Medulla oblongata (tissue), 1 donor: ENCODE measurements around the gene GRXCR1.

Source experiments
- DNase-seq: peaks from one replicate; pipeline ENCODE4 v3.0.0-alpha.2; 2015; ENCODE audit errors: extremely low spot score

The GRXCR1 gene

GRCh38 chr4:42927946-42928345 is 35.4 kb downstream of the GRXCR1 start:
- no peak for DNase-seq

- DNase-seq: no peak
Measured at GRCh38 chr4:42928582-42928981, 36.1 kb downstream of the GRXCR1 start.

DNA sequence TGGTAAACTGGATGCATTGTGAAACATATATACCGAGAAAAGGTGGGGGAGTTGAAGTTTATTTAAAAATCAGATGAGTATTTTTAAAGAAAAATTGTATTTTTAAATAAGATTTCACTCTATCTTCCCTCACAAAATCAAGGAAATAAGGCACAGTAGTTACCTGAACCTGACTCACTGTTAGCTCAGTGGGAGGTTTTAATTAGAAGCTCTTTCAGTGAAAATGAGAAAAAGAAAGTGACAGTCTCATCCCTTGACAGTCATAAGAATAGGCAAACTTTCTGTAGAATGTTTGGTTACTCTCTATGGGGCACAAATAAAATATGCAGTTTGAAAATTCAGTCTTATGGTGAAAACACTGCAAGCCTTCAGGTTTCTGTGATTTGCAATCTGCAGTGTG is 49.7 kb downstream of the GRXCR1 start:
- no peak for DNase-seq

DNA sequence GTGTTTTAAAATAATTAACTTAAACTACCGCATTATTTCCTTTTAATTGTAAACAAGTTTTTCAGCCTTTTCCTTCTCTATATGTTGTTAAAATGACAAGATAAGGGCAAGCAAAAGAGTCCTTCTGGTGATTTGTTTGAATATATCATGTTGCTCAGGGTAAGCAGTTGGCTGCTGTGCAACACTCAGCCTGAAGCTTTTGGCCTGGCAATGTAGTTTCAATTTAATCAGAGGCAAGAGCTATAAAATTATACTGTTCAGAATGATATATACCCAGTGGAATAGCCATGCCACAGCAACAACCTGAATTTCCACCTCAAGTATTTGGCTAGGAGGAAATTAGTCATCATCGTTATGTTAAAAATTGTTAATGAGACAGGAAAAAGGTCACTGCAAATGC is 53.4 kb downstream of the GRXCR1 start:
- no peak for DNase-seq

GRCh38 chr4:42953321-42953720 is 60.8 kb downstream of the GRXCR1 start:
- no peak for DNase-seq

- DNase-seq: peak; percentile 5
Measured at GRCh38 chr4:42954963-42955669, 62.6 kb downstream of the GRXCR1 start.

DNA sequence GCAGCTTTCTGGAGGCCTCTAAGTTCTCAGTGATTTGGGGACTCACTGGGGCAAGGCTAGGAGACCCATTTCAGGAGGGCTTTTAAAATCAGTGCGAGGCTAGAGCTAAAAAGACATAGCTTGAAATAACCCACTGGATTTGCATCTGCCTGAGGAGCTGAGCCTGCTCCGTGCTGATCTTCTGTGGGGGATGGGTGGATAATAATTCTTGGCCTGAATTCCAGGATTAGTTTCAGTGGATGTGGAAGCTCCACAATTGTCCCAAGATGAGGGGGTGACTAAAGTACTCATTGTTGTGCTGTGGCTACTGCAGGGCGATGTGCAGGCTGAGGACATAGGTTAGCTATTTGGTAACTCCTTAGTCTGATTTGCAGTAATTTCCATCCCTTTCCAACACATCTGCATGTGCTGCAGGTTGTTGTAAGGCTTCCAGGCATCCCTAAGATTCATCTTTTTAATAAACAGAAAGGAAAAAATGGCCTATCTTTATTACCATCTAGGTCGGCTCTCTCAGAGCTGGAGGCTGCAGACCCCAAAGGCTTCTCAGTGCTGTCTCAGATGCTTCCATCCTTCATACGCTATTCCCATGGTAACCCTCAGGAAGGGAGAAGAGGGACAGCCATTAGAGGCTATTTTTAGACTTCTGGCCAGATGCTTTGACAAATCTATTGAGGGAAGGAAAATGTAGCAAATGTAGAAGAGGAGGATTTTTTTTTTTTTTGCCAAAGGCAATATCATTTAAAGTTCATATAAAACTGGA is 63.4 kb downstream of the GRXCR1 start:
- DNase-seq: no peak

- DNase-seq: peak; percentile 6
Measured at GRCh38 chr4:42965326-42965725, 72.8 kb downstream of the GRXCR1 start.

- DNase-seq: no peak
Measured at GRCh38 chr4:42985976-42986375, 93.5 kb downstream of the GRXCR1 start.

DNA sequence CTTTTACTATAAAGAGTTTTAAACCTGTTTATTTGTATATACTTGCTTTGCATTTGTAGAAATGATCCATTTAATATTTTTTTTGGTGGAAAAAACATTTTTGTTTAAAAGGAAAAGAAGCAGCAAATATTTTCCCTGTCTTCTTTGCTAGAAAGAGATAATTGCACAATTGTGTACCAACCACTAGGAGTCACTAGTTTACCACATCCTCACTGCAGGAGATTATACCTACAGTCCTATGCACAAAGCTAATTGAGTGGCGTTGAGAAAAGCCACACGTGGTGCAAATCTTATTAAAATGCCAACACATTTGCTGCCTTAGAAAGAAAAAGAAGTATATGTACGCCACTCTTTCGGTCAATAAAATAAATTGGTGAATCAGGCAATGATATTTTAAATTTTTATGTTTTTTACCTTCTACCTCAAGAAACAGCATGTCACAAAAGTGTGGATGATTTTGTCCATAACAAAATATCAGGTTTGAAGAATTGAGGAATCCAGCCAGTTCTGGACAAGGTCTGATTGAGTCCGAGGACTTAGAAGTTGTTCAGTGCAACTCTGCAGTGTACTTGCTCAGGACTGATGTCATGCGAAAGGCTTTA is 102.9 kb downstream of the GRXCR1 start:
- peak; percentile 36 for DNase-seq

DNA sequence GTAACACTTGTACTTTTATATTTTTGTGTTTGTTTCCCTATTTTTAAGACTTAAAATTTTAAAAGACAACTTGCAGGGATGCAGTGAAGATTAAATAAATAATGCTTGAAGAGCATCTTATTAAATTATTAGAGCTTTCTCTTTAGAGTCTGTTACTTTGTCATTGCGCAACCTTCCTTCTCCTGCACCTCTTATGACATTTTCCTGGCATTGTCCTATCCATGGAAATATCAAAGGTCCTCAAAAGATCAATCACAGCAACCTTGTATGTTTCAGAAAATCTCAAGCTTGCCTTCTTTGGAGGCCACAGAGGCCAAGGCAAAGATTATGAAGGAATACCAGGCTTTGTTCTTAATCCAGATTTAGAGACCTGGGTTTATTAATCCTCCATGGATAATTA is 116.3 kb downstream of the GRXCR1 start:
- no peak for DNase-seq

GRCh38 chr4:43014256-43014655 is 121.7 kb downstream of the GRXCR1 start:
- no peak for DNase-seq

DNA sequence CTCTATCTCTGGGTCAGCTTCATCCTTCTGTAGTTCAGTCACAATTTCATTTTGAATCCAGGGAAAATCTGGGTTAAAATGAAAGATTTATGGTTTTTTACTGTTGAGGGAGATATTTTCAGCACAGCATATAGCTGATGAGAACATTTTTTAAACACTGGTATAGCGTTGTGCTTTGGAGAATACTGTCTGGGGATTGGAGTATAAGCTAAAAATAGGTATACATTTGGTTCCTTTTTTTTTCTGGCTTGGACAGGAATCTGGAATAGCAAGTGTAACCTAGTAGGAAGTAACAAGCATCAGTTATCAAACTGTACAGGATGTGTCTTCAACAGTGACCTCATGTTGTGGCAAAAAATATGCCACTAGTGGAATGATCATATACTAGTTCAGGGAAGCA is 149.1 kb downstream of the GRXCR1 start:
- DNase-seq: no peak

GRCh38 chr4:43047058-43047457 is 154.5 kb downstream of the GRXCR1 start:
- DNase-seq: no peak

DNA sequence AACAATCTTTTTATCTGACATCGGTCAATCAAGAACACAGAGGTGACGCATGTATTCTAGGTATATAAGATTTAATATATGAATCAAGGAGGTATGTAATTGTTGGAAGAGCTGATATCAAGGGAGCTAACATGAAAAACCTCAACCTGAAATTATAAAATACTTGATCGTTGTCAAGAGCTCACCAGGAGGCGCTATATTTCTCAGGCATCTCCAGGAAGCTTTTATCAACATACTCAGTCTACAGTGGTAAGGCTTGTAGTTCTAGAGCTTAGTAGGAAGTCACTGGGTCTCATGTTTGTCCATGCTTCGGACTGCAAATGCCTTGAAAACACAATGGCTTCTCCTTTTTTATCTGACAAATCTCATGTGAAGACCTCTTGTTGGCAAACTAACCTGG is 156.1 kb downstream of the GRXCR1 start:
- DNase-seq: no peak

DNA sequence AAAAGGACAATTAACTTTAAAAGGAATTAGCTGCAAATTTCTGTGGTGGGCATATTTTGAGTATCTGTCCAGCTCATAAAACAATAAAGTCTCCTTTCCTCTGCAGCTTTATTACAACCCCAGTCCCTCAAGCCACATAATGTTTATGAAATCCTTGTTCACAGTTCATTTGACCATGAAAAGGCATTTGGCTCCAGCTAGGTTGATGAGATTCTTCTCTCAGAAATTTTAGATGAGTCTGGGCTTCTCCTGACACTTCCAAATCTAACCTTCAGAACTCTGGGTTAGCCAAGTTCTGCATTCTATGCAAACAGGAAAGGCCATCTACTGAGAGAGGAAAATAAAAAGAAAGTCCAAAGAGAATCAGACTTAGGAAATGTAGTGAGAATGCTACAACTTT is 156.8 kb downstream of the GRXCR1 start:
- no peak for DNase-seq

DNA sequence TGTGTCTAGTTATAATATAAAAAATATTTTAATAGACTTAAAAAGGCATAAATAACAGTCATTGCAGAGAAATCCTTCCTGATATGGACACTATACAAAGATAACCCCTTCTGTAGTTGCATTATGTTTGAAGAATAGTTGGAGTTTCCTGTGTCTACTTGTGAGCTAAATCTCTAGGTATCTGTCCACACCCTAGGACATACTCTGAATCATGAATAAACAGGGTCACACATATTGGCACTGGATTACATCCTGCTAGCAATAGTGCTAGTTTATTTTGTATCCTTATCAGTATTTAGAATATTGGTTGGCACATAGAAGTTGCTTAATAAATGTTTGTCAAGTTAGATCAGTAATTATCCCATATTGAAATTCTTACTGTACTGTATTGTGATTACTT is 173.9 kb downstream of the GRXCR1 start:
- DNase-seq: no peak

DNA sequence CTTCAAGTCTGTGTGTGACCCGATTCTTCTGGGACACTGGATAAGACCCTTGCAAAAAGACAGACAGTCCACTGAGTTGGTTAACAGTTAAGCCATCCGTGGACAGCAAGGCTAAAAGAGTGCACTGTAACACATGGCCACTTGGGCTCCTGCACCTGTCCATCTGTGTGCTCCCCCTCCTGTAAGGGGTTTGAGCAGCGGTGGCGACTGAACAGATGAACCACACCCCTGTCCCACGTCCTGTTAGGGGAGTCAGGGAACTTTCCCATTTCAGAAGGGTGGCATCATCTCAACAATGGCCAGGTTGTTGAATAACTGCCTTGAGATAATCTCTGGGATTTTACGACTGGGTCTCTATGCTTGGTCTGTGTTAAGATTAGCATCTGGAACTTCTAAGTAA is 178.6 kb downstream of the GRXCR1 start:
- DNase-seq: no peak
